ENCODE data around the gene ATP6V0C. TPM values are rescaled to one million over a fixed set of nuclear protein-coding genes. Genes with fewer than 3 reads are reported as not detected.
"Not testable (repeated sequence)": the region's sequence is repeated elsewhere in the genome, so short reads cannot be mapped to it uniquely, and the experiment has no call there.

Gene ATP6V0C
- total RNA-seq, 4 donors from 2014 or later = 103 to 147 (median 120) TPM

GRCh38 chr16:2543771-2544170, 30.0 kb downstream of the ATP6V0C start:
- not testable (repeated sequence) for H3K4me3 ChIP-seq; H3K9me3 ChIP-seq; H3K27ac ChIP-seq; H3K27me3 ChIP-seq; H3K36me3 ChIP-seq; DNase-seq (ENCODE audit: low spot score in 2 of 2)
- peaks cover 37% of the 10 kb centered on the region for H3K4me1 ChIP-seq
- 90% methylated on average over 14 of the region's 14 CpGs for WGBS

GRCh38 chr16:2550283-2550878, 36.6 kb downstream of the ATP6V0C start:
- H3K4me3 ChIP-seq; DNase-seq (ENCODE audit: low spot score in 2 of 2); H3K27ac ChIP-seq; H3K36me3 ChIP-seq; H3K9me3 ChIP-seq; H3K27me3 ChIP-seq: not testable (repeated sequence)
- WGBS = 29% methylated on average over 1 of the region's 14 CpGs
- H3K4me1 ChIP-seq = peaks cover 11% of the 10 kb centered on the region

GRCh38 chr16:2551420-2551889, 37.7 kb downstream of the ATP6V0C start:
- DNase-seq (ENCODE audit: low spot score in 2 of 2) = peak in 1 of 2 donors; percentile 18
- H3K9me3 ChIP-seq, H3K4me3 ChIP-seq, H3K27ac ChIP-seq, H3K4me1 ChIP-seq, H3K27me3 ChIP-seq, H3K36me3 ChIP-seq: not testable (repeated sequence)
- WGBS = 44% methylated on average over 16 of the region's 17 CpGs

- WGBS = no CpG with 5 or more reads among the region's 13 CpGs
Measured at GRCh38 chr16:2554709-2555425, 41.1 kb downstream of the ATP6V0C start.

GRCh38 chr16:2557150-2557549, 43.4 kb downstream of the ATP6V0C start:
- not testable (repeated sequence) for H3K4me1 ChIP-seq, H3K9me3 ChIP-seq, H3K4me3 ChIP-seq, H3K36me3 ChIP-seq, H3K27me3 ChIP-seq, H3K27ac ChIP-seq
- WGBS = no CpG with 5 or more reads among the region's 15 CpGs
- DNase-seq (ENCODE audit: low spot score in 2 of 2) = peak in 1 of 2 donors; percentile 73

More at GRCh38 chr16:2554709-2555425, 41.1 kb downstream of the ATP6V0C start:
- not testable (repeated sequence) for H3K4me1 ChIP-seq; H3K36me3 ChIP-seq; H3K4me3 ChIP-seq; DNase-seq (ENCODE audit: low spot score in 2 of 2); H3K9me3 ChIP-seq; H3K27ac ChIP-seq; H3K27me3 ChIP-seq

GRCh38 chr16:2560131-2560797, 46.5 kb downstream of the ATP6V0C start:
- H3K27me3 ChIP-seq; H3K36me3 ChIP-seq; H3K27ac ChIP-seq; H3K9me3 ChIP-seq; H3K4me1 ChIP-seq; H3K4me3 ChIP-seq; DNase-seq (ENCODE audit: low spot score in 2 of 2): not testable (repeated sequence)
- WGBS = 59% methylated on average over 6 of the region's 17 CpGs

- not testable (repeated sequence) for H3K9me3 ChIP-seq, H3K4me3 ChIP-seq, H3K4me1 ChIP-seq, H3K36me3 ChIP-seq, H3K27ac ChIP-seq, H3K27me3 ChIP-seq
- peak in 1 of 2 donors; percentile 56 for TF ChIP-seq CTCF (IDR thresholded peaks at IDR 0.05)
- WGBS = no CpG with 5 or more reads among the region's 4 CpGs
- peak in 1 of 2 donors; percentile 81 for DNase-seq (ENCODE audit: low spot score in 2 of 2)
Measured at GRCh38 chr16:2560798-2561133, 47.0 kb downstream of the ATP6V0C start.

- not testable (repeated sequence) for H3K9me3 ChIP-seq; H3K4me3 ChIP-seq; DNase-seq (ENCODE audit: low spot score in 2 of 2); H3K36me3 ChIP-seq; H3K27me3 ChIP-seq; H3K4me1 ChIP-seq; H3K27ac ChIP-seq
- WGBS = no CpG with 5 or more reads among the region's 6 CpGs
Measured at GRCh38 chr16:2567506-2567905, 53.8 kb downstream of the ATP6V0C start.

GRCh38 chr16:2568573-2568972, 54.8 kb downstream of the ATP6V0C start:
- H3K4me3 ChIP-seq; H3K9me3 ChIP-seq; H3K27ac ChIP-seq; H3K36me3 ChIP-seq; DNase-seq (ENCODE audit: low spot score in 2 of 2); H3K4me1 ChIP-seq; H3K27me3 ChIP-seq: not testable (repeated sequence)
- no CpG with 5 or more reads among the region's 11 CpGs for WGBS

Other genes starting within 250 kb of the ATP6V0C start
- 100 to 1,000 TPM; 119 to 151 (median 146) TPM for gene RNPS1, start 245.8 kb upstream of the ATP6V0C start, total RNA-seq
- gene ABCA3, start 173.2 kb upstream of the ATP6V0C start, total RNA-seq = 10 to 100 TPM in 2 of 4 donors, 1 to 10 TPM in 2; 6.8 to 17.9 (median 11.0) TPM
- 10 to 100 TPM in 2 of 4 donors, 1 to 10 TPM in 2; 6.8 to 12.4 (median 10.1) TPM for gene CCNF, start 84.5 kb upstream of the ATP6V0C start, total RNA-seq
- 1 to 10 TPM in 3 of 4 donors, not detected in 1; 1.4 to 2.2 (median 1.6) TPM for gene TEDC2, start 53.8 kb upstream of the ATP6V0C start, total RNA-seq
- gene NTN3, start 42.7 kb upstream of the ATP6V0C start, total RNA-seq = not detected
- 10 to 100 TPM; 10.8 to 23.6 (median 16.5) TPM for gene TBC1D24, start 38.8 kb upstream of the ATP6V0C start, total RNA-seq
- gene AMDHD2, start 6.4 kb downstream of the ATP6V0C start, total RNA-seq = 10 to 100 TPM; 27.0 to 42.7 (median 38.0) TPM
- gene CEMP1, start 17.5 kb downstream of the ATP6V0C start, total RNA-seq = 1 to 10 TPM in 2 of 4 donors, under 1 TPM in 1, not detected in 1; 0.34 to 3.9 (median 3.5) TPM
- gene PDPK1, start 24.1 kb downstream of the ATP6V0C start, total RNA-seq = 10 to 100 TPM; 31.6 to 49.8 (median 47.8) TPM
- 10 to 100 TPM; 46.3 to 84.4 (median 53.0) TPM for gene KCTD5, start 168.6 kb downstream of the ATP6V0C start, total RNA-seq
- gene PRSS27, start 206.3 kb downstream of the ATP6V0C start, total RNA-seq = 1 to 10 TPM; 1.6 to 9.5 (median 5.6) TPM
- gene SRRM2, start 238.7 kb downstream of the ATP6V0C start, total RNA-seq = 1,000 to 10,000 TPM in 1 of 4 donors, 100 to 1,000 TPM in 3; 484 to 1,595 (median 654) TPM